GM12891 (cell line): Measurements from ENCODE around the gene TBCB.
A peak's percentile ranks its signal among the peaks of the same experiment; 100 is the strongest.

Experiments used
- DNase-seq: peaks from one replicate; pipeline ENCODE4 v3.0.0; 2011; ENCODE audit warnings: low spot score; ENCODE audit not compliant: insufficient read length
- FAIRE-seq: peaks from 2 replicates; lab custom pipeline; 2011; peaks lifted over from hg19 to GRCh38; lab: Jason Lieb, UNC
- PAX5 ChIP-seq: IDR thresholded peaks from 2 replicates; pipeline ENCODE4 v1.6.1; 2011; ENCODE audit warnings: low read length, moderate library complexity, mild to moderate bottlenecking; ENCODE audit not compliant: insufficient read depth, severe bottlenecking
- POLR2A ChIP-seq: IDR thresholded peaks from 2 replicates; pipeline ENCODE4 v1.6.1; 2011; ENCODE audit warnings: low read depth, low read length, control low read depth
- POLR2AphosphoS5 ChIP-seq: IDR thresholded peaks from 2 replicates; pipeline ENCODE4 v1.6.1; 2011; ENCODE audit warnings: low read depth, low read length, control low read depth
- POU2F2 ChIP-seq: IDR thresholded peaks from 2 replicates; pipeline ENCODE4 v1.6.1; 2011; ENCODE audit warnings: low read depth, mild to moderate bottlenecking, control low read depth, low read length, moderate library complexity
- SPI1 ChIP-seq: IDR thresholded peaks from 2 replicates; pipeline ENCODE4 v1.6.1; 2011; ENCODE audit warnings: low read depth, low read length, control low read depth
- TAF1 ChIP-seq: IDR thresholded peaks from 2 replicates; pipeline ENCODE4 v1.6.1; 2011; ENCODE audit warnings: low read depth, low read length, control low read depth

Gene TBCB

DNA sequence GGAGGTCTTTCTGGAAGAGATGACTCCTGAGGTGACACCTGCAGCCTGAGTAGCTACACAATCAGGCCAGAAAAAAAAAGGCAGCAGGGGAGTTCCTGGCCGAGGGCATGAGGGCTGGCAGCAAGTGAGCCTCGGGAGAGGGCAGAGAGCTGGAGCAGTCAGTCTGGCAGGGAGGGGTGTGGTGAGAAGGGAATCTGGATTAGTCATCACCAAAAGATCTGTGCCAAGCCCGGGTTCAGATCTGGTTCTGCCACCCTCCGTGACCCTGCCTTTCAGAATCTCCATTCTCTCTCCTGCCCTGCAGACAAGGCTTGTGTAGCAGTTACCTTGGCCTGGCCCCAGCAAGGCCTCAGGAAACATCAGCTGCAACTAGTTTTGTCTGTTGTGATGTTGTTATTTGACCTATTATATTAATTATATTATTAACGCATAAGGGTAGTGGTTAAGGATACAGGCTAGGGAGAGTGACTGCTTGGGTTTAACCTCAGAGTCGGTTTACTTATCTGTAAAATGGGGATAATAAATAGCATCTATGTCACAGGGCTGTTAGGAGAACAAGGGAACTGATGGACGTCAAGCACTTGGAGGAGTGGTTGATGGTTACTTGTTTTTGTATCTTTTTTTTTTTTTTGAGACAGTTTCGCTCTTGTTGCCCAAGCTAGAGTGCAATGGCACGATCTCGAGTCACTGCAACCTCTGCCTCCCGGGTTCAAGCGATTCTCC, 21.9 kb downstream of the TBCB start:
- DNase-seq: no peak
- FAIRE-seq: no peak
- TF ChIP-seq TAF1 (no peak), PAX5 (no peak), POLR2AphosphoS5 (no peak), POLR2A (no peak), SPI1 (no peak), POU2F2 (no peak)

DNA sequence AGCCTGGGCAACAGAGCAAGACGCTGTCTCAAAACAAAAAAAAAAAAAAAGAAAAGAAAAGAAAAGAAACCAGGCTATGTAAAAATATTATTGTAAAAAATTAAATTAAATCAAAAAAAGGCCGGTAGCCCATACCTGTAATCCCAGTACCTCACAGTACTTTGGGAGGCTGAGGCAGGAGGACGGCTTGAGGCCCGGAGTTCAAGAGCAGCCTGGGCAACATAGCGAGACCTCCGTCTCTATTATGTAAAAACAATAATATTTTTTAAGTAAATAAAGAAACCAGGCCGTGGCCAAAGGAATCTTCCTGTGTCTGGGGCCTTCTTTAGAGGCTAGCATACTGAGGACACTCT, 23.8 kb downstream of the TBCB start:
- FAIRE-seq: no peak
- TF ChIP-seq POU2F2 (no peak), TAF1 (no peak), SPI1 (no peak), POLR2AphosphoS5 (no peak)

DNA sequence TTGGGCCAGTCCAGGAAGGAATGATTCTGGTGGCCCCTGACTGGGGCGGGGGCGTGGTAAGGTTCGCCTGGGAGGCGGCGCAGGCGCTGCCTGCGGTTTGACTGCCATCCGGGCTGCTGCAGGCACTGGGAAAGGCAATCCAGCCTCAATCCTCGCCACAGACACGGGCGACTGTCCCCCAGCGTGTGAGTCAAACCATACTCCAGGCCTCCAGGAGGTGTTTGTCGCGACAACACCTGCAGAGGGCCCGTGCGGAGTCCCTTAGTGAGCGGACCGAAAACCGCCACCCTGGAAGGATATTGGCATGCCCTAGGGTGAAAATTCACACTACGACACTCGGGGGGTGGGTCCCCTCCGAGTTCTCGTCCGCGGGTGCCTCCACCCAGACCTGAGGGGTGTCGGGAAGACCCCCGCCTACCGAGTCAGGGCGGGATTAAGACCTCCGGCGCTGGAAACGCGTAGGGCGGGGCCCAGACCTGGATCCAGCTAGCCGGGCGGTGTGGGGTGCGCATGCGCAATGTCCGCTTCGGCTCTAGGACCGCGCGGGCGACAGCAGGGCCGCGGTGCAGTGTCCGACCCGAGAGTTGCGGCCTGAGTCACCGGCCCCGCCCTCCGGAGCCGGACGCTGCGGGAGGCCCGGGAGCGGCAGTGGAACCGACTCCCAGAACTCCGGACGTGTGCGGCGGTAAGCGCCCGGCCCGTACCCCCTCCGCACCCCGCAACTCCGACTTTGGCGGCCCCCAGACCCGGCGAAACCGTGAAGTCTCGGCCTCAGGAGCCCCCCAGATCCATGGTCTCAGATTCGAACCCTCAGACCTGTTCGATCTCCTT, 24.4 kb downstream of the TBCB start, which contains the start of gene CAPNS1:
CAPNS1 (plus strand) TSS at position 594 of the 831 bp plus-strand sequence. CDS start 946 bp downstream, outside the sequence.
- FAIRE-seq: peak; percentile 98
- peak; percentile 7 for TF ChIP-seq PAX5
- TF ChIP-seq POU2F2: peak; percentile 76
- TF ChIP-seq POLR2AphosphoS5: peak; percentile 57; the same call in 1 of the 2 replicates
- peak; percentile 63; the same call in 1 of the 2 replicates for TF ChIP-seq TAF1
- TF ChIP-seq POLR2A: peak; percentile 66
- no peak for TF ChIP-seq SPI1
- peak; percentile 96 for DNase-seq

More for the DNA sequence above, 23.8 kb downstream of the TBCB start:
- no peak for DNase-seq

- FAIRE-seq: peak; percentile 62
- no peak for TF ChIP-seq POU2F2
- DNase-seq: peak; percentile 73
Observed at GRCh38 chr19:36140304-36141038, 25.2 kb downstream of the TBCB start.

GRCh38 chr19:36141039-36141927, 26.0 kb downstream of the TBCB start:
- DNase-seq: peak; percentile 84
- no peak for TF ChIP-seq POU2F2
- TF ChIP-seq PAX5: no peak
- TF ChIP-seq SPI1: no peak
- TF ChIP-seq TAF1: peak; percentile 32; the same call in 1 of the 2 replicates
- no peak for TF ChIP-seq POLR2A
- no peak for TF ChIP-seq POLR2AphosphoS5
- peak; percentile 87 for FAIRE-seq

GRCh38 chr19:36142046-36142445, 26.8 kb downstream of the TBCB start:
- FAIRE-seq (no peak), DNase-seq (no peak)
- TF ChIP-seq POU2F2: no peak
- TF ChIP-seq TAF1: no peak
- TF ChIP-seq PAX5: no peak
- no peak for TF ChIP-seq POLR2A
- no peak for TF ChIP-seq POLR2AphosphoS5
- no peak for TF ChIP-seq SPI1

DNA sequence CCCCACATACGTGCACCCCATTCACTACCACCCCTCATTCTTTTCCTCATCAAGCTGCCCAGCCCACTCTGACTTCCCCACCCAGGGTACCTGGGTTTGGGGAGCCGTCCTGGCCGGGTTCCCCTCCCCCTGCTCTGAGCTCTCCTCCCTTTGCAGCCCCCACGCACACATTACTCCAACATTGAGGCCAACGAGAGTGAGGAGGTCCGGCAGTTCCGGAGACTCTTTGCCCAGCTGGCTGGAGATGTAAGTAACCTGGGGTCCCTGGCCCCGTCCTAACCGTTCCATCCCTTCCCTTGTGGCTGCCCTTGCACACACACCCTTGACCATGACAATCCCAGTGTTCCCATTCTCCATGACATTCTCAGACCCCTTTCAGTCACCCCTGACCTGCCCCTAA, 27.2 kb downstream of the TBCB start:
- DNase-seq (no peak), FAIRE-seq (no peak)
- TF ChIP-seq POLR2A (no peak), SPI1 (no peak)

GRCh38 chr19:36144624-36145023, 29.4 kb downstream of the TBCB start:
- DNase-seq: no peak
- TF ChIP-seq TAF1 (no peak), POU2F2 (no peak), POLR2AphosphoS5 (no peak), PAX5 (no peak), POLR2A (no peak), SPI1 (no peak)
- FAIRE-seq: no peak

DNA sequence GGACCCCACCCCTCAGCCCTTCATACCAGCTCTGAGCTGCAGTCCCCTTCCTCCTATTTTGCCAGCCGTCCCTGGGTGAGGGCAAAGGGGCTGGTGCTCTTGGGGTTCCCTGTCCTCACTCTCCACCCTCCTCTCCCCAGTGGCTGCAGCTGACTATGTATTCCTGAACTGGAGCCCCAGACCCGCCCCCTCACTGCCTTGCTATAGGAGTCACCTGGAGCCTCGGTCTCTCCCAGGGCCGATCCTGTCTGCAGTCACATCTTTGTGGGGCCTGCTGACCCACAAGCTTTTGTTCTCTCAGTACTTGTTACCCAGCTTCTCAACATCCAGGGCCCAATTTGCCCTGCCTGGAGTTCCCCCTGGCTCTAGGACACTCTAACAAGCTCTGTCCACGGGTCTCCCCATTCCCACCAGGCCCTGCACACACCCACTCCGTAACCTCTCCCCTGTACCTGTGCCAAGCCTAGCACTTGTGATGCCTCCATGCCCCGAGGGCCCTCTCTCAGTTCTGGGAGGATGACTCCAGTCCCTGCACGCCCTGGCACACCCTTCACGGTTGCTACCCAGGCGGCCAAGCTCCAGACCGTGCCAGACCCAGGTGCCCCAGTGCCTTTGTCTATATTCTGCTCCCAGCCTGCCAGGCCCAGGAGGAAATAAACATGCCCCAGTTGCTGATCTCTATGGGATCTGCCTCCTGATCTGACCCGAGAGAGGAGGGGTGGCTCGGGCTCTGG, 34.6 kb downstream of the TBCB start:
- DNase-seq: no peak
- no peak for FAIRE-seq

More for the DNA sequence above, 34.6 kb downstream of the TBCB start:
- TF ChIP-seq TAF1: no peak
- no peak for TF ChIP-seq SPI1
- no peak for TF ChIP-seq POLR2A
- no peak for TF ChIP-seq POU2F2
- no peak for TF ChIP-seq PAX5
- TF ChIP-seq POLR2AphosphoS5: no peak
